Uterus (tissue), 2 donors: ENCODE data around the gene AATF.

Experiments
- CTCF ChIP-seq, 4 experiments: fragments of 200-600 bp in 2 of 4; fragments of 450-650 bp in 2 of 4; sonication (generic) in 2 of 4; IDR thresholded peaks; one replicate each; pipeline ENCODE4 v1.5.1; 2016 to 2019; ENCODE audit warnings: antibody characterized with exemption in 4 of 4, mild to moderate bottlenecking in 2 of 4, moderate library complexity in 1 of 4
- POLR2A ChIP-seq, 2 donors: fragments of 450-650 bp; IDR thresholded peaks; one replicate each; pipeline ENCODE4 v1.6.1; 2016; ENCODE audit warnings: antibody characterized with exemption in 2 of 2, mild to moderate bottlenecking in 1 of 2, moderate library complexity in 1 of 2

DNA sequence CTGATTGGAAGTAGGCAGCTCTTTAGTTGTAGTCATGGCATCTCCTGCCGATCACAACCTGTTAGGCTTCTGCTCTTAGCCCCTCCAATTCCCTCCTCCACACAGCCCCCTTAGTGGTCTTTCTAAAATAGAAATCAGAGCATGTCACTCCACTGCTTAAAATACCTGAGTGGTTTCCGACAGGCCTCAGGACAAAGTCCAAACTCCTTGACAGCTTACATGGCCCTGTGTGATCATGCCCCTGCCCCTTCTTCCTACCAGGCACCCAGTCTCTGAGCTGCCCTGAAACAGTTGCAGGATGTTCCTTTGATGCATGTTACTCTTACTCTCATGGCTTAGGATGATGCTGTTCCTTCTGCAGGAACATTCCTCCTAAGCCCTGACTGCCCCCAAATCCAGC is 147.3 kb downstream of the AATF start:
- TF ChIP-seq CTCF (IDR thresholded peaks at IDR 0.05) (no peak), POLR2A (IDR thresholded peaks at IDR 0.05) (no peak)
